Spleen (tissue), 11 donors: ENCODE results near the gene ABCA3. TPM values are rescaled to one million over a fixed set of nuclear protein-coding genes. Genes with fewer than 3 reads are reported as not detected.

Experiments used
- DNase-seq: peaks from one replicate; pipeline ENCODE4 v3.0.0-alpha.2; 2020
- H3K27ac ChIP-seq, 8 donors: fragments of 200-600 bp; sonication (generic) in 7 of 8; 1 replicate in 4 of 8; 2 replicates in 4 of 8; pipeline versions ENCODE4 v1.5.0 to v1.8.0; 2016 to 2021; ENCODE audit warnings: inconsistent platforms in 4 of 8, mild to moderate bottlenecking in 4 of 8, moderate library complexity in 1 of 8
- H3K27me3 ChIP-seq, 7 donors: fragments of 200-600 bp; sonication (generic) in 6 of 7; replicated peaks in 1 of 7; 1 replicate in 4 of 7; 2 replicates in 3 of 7; pipeline versions ENCODE4 v1.5.0 to v1.8.0; 2016 to 2021; ENCODE audit warnings: inconsistent platforms in 3 of 7, mild to moderate bottlenecking in 1 of 7
- H3K36me3 ChIP-seq, 6 donors: fragments of 200-600 bp; sonication (generic) in 5 of 6; 1 replicate in 4 of 6; 2 replicates in 2 of 6; pipeline versions ENCODE4 v1.5.0 to v1.8.0; 2016 to 2021; ENCODE audit warnings: inconsistent platforms in 2 of 6
- H3K4me1 ChIP-seq, 6 donors: fragments of 200-600 bp; sonication (generic) in 5 of 6; 1 replicate in 3 of 6; 2 replicates in 3 of 6; pipeline versions ENCODE4 v1.5.0 to v1.8.0; 2016 to 2021; ENCODE audit warnings: inconsistent platforms in 3 of 6
- H3K4me3 ChIP-seq, 8 donors: fragments of 200-600 bp; sonication (generic) in 7 of 8; 1 replicate in 4 of 8; 2 replicates in 4 of 8; pipeline versions ENCODE4 v1.5.0 to v1.8.0; 2016 to 2021; ENCODE audit warnings: inconsistent platforms in 4 of 8, mild to moderate bottlenecking in 4 of 8, moderate library complexity in 2 of 8
- H3K9me3 ChIP-seq, 8 donors: fragments of 200-600 bp; sonication (generic) in 7 of 8; 1 replicate in 4 of 8; 2 replicates in 4 of 8; pipeline versions ENCODE4 v1.5.0 to v1.8.0; 2016 to 2021; ENCODE audit warnings: inconsistent platforms in 4 of 8
- POLR2A ChIP-seq, 3 donors: fragments of 450-650 bp; IDR thresholded peaks; one replicate each; pipeline ENCODE4 v1.5.1; 2017; ENCODE audit warnings: antibody characterized with exemption in 3 of 3, mild to moderate bottlenecking in 1 of 3
- POLR2AphosphoS5 ChIP-seq, 3 donors: sonication (generic); formaldehyde crosslinking; IDR thresholded peaks; one replicate each; pipeline ENCODE4 v1.5.1; 2017; ENCODE audit warnings: antibody characterized with exemption in 3 of 3
- WGBS, 5 donors: extraction: QIAGEN DNeasy Blood & Tissue Kit in 3 of 5; methylation state at CpG; one replicate each; pipeline versions ENCODE4 v1.1.5 to v1.1.7; 2013 to 2018; 5-methylcytosine and 5-hydroxymethylcytosine counted together
- intact Hi-C: fragments of 100-400 bp; cut with DNase I; formaldehyde crosslinking; loops from one replicate; pipeline ENCODE4 v1.15.0; 2023; ENCODE audit warnings: low total_unique reads
- polyA plus RNA-seq, 3 donors: library from polyadenylated mRNA; stranded (reverse); fragments of 200-250 nt; gene quantifications; one replicate each; pipeline ENCODE4 v1.2.1, GENCODE V29; 2013
- total RNA-seq, 7 donors: library from RNA; depleted of rRNA in 3 of 7; stranded (reverse); fragments of >200 nt in 3 of 7; fragmentation: NEBNext Ultra II Directional in 4 of 7; extraction: Animal tissue kit (Norgen Biotek cat#: 25700) in 4 of 7; gene quantifications; one replicate each; pipeline versions ENCODE4 v1.1.0 to v1.2.1, GENCODE V29; 2016 to 2021
- TF ChIP-seq, protein P1 (sequence below), 11 experiments: fragments of 200-600 bp in 7 of 11; fragments of 450-650 bp in 4 of 11; sonication (generic) in 4 of 11; IDR thresholded peaks in 8 of 11; conservative IDR thresholded peaks in 3 of 11; 1 replicate in 7 of 11; 2 replicates in 4 of 11; pipeline versions ENCODE4 v1.4.0 to v1.8.0; 2016 to 2021; ENCODE audit warnings: antibody characterized with exemption in 11 of 11, inconsistent platforms in 4 of 11, mild to moderate bottlenecking in 1 of 11
- donor health status: healthy with polysubstance abuse.
- donor health status: DM: no; HTN: no; CAD: no; lungs with moderate emphysema.
- donor health status: DM: no; HTN: no; CAD: no.
- donor health status: Bipolar disorder and iron deficiency.
- donor health status: healthy.
- donor health status: DM: no; HTN: no; CAD: no.
- donor health status: DM: yes; HTN: yes; CAD: no.

Gene ABCA3
- total and polyA plus RNA-seq, 10 donors = 2.5 to 12.6 (median 6.8) TPM

DNA sequence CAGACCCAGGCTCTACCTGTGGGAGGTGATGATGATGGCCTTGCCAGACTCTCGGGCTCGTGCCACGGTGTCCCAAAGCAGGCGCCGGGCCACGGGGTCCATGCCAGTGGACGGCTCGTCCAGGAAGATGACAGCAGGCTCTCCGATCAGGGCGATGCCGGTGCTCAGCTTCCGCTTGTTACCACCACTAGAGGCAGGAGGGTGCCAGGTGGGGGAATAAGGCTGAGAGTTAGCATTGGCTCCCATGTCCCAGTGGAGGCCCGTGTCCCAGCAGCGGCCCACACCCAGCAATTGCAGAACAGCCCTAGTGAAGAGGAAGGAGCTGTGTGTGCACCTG lies 62.3 kb downstream of the ABCA3 start:
- intact Hi-C loops = no loop called here
- no peaks in the 10 kb centered on the region for H3K9me3 ChIP-seq
- no peaks in the 10 kb centered on the region for H3K4me1 ChIP-seq
- no peaks in the 10 kb centered on the region for H3K27me3 ChIP-seq
- WGBS, 5 donors = 83 to 94% (median 93%) methylated on average over 8 to 14 of the region's 14 CpGs
- no peak overlapping the region for H3K4me3 ChIP-seq
- no peak overlapping the region for H3K27ac ChIP-seq
- no peak for TF ChIP-seq POLR2AphosphoS5 (IDR thresholded peaks at IDR 0.05)
- TF ChIP-seq POLR2A (IDR thresholded peaks at IDR 0.05) = no peak
- TF ChIP-seq, protein P1, sequence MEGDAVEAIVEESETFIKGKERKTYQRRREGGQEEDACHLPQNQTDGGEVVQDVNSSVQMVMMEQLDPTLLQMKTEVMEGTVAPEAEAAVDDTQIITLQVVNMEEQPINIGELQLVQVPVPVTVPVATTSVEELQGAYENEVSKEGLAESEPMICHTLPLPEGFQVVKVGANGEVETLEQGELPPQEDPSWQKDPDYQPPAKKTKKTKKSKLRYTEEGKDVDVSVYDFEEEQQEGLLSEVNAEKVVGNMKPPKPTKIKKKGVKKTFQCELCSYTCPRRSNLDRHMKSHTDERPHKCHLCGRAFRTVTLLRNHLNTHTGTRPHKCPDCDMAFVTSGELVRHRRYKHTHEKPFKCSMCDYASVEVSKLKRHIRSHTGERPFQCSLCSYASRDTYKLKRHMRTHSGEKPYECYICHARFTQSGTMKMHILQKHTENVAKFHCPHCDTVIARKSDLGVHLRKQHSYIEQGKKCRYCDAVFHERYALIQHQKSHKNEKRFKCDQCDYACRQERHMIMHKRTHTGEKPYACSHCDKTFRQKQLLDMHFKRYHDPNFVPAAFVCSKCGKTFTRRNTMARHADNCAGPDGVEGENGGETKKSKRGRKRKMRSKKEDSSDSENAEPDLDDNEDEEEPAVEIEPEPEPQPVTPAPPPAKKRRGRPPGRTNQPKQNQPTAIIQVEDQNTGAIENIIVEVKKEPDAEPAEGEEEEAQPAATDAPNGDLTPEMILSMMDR (IDR thresholded peaks at IDR 0.05 in 8 of 11, conservative IDR thresholded peaks at IDR 0.05 in 3 of 11) = no peak
- peaks cover 0 to 38% (median under 1%) of the 10 kb centered on the region in 6 donors for H3K36me3 ChIP-seq
- no peak for DNase-seq

DNA sequence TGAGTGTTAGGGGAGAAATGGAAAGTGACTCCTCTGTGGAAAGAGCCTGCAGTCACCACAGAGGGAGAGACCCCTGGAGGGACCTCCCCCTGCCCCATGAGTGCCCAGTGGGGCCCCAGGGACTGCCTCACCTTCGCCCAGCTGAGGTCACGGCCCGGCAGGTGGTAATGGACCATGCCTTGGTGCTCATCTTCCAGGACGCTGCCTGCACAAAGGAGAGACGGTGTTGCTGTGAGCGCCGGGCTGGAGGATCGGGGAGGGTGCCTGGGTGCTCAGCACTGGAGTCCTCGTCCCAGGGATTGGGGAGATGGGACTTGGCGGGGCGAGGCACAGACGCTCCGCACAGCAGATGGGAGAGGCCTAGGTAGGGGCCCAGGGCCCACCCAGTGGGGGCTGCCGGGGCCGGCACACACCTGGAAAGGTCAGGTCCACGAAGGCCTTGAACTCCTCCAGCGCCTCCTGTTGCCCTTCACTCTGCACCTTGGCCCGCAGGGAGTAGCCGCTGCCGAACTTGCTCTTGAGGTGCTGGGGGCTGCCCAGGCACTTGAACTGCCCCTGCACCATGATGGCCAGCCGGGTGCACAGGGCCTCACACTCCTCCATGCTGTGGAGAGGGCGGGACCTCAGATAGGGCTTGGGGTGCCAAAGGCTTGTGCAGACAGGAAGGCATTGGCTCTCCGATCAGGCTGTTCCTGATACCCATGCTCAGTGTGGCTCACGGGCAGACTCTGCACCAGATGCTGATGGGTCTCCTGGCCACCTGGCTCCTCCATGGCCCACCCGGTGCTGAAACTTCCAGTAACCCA lies 62.9 kb downstream of the ABCA3 start:
- Histone ChIP-seq H3K4me3 (no peak overlapping the region), H3K27me3 (no peaks in the 10 kb centered on the region), H3K27ac (no peak overlapping the region), H3K36me3 (peaks cover 0 to 33% (median 0%) of the 10 kb centered on the region in 6 donors), H3K9me3 (no peaks in the 10 kb centered on the region), H3K4me1 (peaks cover 0 to 1% (median 0%) of the 10 kb centered on the region in 6 donors)
- intact Hi-C loops = no loop called here
- DNase-seq = no peak
- TF ChIP-seq, protein P1 (IDR thresholded peaks at IDR 0.05 in 8 of 11, conservative IDR thresholded peaks at IDR 0.05 in 3 of 11) = no peak
- TF ChIP-seq POLR2AphosphoS5 (IDR thresholded peaks at IDR 0.05) = peak in 1 of 3 donors; percentile 6
- 89 to 91% (median 90%) methylated on average over 11 to 25 of the region's 25 CpGs for WGBS, 5 donors

- 84 to 89% (median 85%) methylated on average over 26 of the region's 26 CpGs for WGBS, 5 donors
- Histone ChIP-seq H3K36me3 (peaks cover 0 to 33% (median 0%) of the 10 kb centered on the region in 6 donors), H3K4me1 (peaks cover 0 to 11% (median 0%) of the 10 kb centered on the region in 6 donors), H3K9me3 (no peaks in the 10 kb centered on the region), H3K4me3 (no peak overlapping the region), H3K27ac (no peak overlapping the region), H3K27me3 (no peaks in the 10 kb centered on the region)
- intact Hi-C loops = no loop called here
- no peak for TF ChIP-seq POLR2A (IDR thresholded peaks at IDR 0.05)
- TF ChIP-seq POLR2AphosphoS5 (IDR thresholded peaks at IDR 0.05) = peak in 1 of 3 donors; percentile 5
- no peak for DNase-seq
Observed at GRCh38 chr16:2276368-2277195, 63.9 kb downstream of the ABCA3 start.

DNA sequence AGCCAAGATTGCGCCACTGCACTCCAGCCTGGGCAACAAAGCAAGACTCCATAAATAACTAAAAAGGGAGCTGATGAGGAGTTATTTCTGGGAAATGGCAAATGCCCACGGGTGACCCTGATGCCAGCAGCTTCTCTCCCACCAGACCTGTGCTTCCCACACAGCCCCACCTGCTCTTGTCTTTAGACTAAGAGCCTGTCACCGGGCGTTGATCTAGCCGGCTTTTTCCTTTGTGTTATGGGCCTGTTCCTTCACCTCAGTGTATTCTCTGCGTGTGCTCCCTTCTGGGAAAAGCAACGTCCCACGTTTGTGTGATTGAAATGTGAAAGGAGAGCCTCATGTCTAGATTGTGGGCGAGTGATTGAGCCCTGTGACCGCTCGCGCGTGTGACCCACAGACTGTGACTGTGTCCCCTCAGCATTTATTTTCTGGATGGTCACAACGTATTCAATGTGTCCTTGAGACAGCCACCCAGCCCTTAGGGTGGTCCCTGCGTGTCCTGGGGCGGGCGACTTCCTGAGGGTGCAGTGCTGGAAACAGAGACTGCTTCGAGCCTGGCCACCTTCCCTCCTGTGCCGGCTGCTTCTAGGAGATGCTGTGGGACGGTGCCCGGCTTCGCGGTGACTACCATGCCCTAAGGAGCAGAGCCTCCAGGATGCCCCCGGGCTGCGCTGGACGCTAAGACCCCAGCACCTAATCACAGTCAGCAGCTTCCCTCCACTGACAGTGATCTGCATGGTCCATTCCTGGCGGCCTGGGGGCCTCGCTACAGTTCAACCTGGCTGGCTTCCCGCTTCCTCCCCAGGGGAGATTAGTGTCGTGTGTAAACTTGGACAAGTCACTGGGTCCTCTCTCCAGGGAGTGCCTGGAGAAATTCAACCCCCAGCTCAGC lies 64.8 kb downstream of the ABCA3 start:
- intact Hi-C loops = no loop called here
- H3K36me3 ChIP-seq = peaks cover 0 to 27% (median 0%) of the 10 kb centered on the region in 6 donors
- H3K4me3 ChIP-seq = no peak overlapping the region
- H3K27me3 ChIP-seq = no peaks in the 10 kb centered on the region
- H3K9me3 ChIP-seq = no peaks in the 10 kb centered on the region
- peaks cover 0 to 20% (median 0%) of the 10 kb centered on the region in 6 donors for H3K4me1 ChIP-seq
- WGBS, 5 donors = 82 to 90% (median 86%) methylated on average over 24 to 30 of the region's 30 CpGs
- no peak for DNase-seq
- no peak overlapping the region for H3K27ac ChIP-seq
- TF ChIP-seq, protein P1 (IDR thresholded peaks at IDR 0.05 in 8 of 11, conservative IDR thresholded peaks at IDR 0.05 in 3 of 11) = no peak
- TF ChIP-seq POLR2AphosphoS5 (IDR thresholded peaks at IDR 0.05) (no peak), POLR2A (IDR thresholded peaks at IDR 0.05) (no peak)
